Adipose tissue (tissue), 3 donors: Measurements from ENCODE around the gene TMEM232. TPM values are rescaled to one million over a fixed set of nuclear protein-coding genes. Genes with fewer than 3 reads are reported as not detected.
"Not testable (repeated sequence)": the region's sequence is repeated elsewhere in the genome, so short reads cannot be mapped to it uniquely, and the experiment has no call there.

Experiments
- H3K27ac ChIP-seq: one replicate; pipeline ENCODE4 v1.5.1; 2013; ENCODE audit warnings: low read depth, low read length
- WGBS, 3 donors: extraction: QIAGEN DNeasy Blood & Tissue Kit; methylation state at CpG; one replicate each; pipeline ENCODE4 v1.1.7; 2013; 5-methylcytosine and 5-hydroxymethylcytosine counted together
- polyA plus RNA-seq, 3 donors: library from polyadenylated mRNA; stranded (reverse); fragments of 200-250 nt; gene quantifications; one replicate each; pipeline ENCODE4 v1.2.3, GENCODE V29; 2013
- donor health status: healthy with polysubstance abuse.
- donor health status: Bipolar disorder and iron deficiency.
- donor health status: healthy.

Gene TMEM232
- polyA plus RNA-seq, 3 donors = 0.97 to 1.2 TPM; not detected in 1

GRCh38 chr5:110718311-110718710, 8.2 kb downstream of the TMEM232 start:
- 71 to 73% (median 71%) methylated on average over 2 of the region's 2 CpGs for WGBS, 3 donors
- H3K27ac ChIP-seq = no peak overlapping the region

GRCh38 chr5:110716247-110717245, 9.9 kb downstream of the TMEM232 start:
- 69 to 92% (median 83%) methylated on average over 5 of the region's 5 CpGs for WGBS, 3 donors

GRCh38 chr5:110707260-110707844, 19.1 kb downstream of the TMEM232 start:
- 64 to 73% (median 67%) methylated on average over 3 of the region's 3 CpGs for WGBS, 3 donors
- no peak overlapping the region for H3K27ac ChIP-seq

More at GRCh38 chr5:110716247-110717245, 9.9 kb downstream of the TMEM232 start:
- H3K27ac ChIP-seq = no peak overlapping the region

- no peak overlapping the region for H3K27ac ChIP-seq
Observed at GRCh38 chr5:110705349-110705748, 21.1 kb downstream of the TMEM232 start.

- H3K27ac ChIP-seq = no peak overlapping the region
- WGBS, 3 donors = 37 to 57% (median 57%) methylated on average over 2 of the region's 2 CpGs
Observed at GRCh38 chr5:110703481-110703880, 23.0 kb downstream of the TMEM232 start.

- no peak overlapping the region for H3K27ac ChIP-seq
- WGBS, 3 donors = 54 to 62% (median 60%) methylated on average over 3 of the region's 3 CpGs
Observed at GRCh38 chr5:110702704-110703103, 23.8 kb downstream of the TMEM232 start.

GRCh38 chr5:110702300-110702699, 24.2 kb downstream of the TMEM232 start:
- 63 to 85% (median 76%) methylated on average over 1 of the region's 1 CpG for WGBS, 3 donors
- H3K27ac ChIP-seq = no peak overlapping the region

GRCh38 chr5:110692669-110693068, 33.8 kb downstream of the TMEM232 start:
- 68 to 88% (median 84%) methylated on average over 5 of the region's 5 CpGs for WGBS, 3 donors
- H3K27ac ChIP-seq = not testable (repeated sequence)

- 81 to 100% (median 92%) methylated on average over 1 of the region's 1 CpG for WGBS, 3 donors
- H3K27ac ChIP-seq = not testable (repeated sequence)
Observed at GRCh38 chr5:110690587-110690986, 35.9 kb downstream of the TMEM232 start.

- no peak overlapping the region for H3K27ac ChIP-seq
- 82 to 96% (median 82%) methylated on average over 1 of the region's 1 CpG for WGBS, 3 donors
Observed at GRCh38 chr5:110687485-110687884, 39.0 kb downstream of the TMEM232 start.

- H3K27ac ChIP-seq = no peak overlapping the region
- 88 to 95% (median 89%) methylated on average over 2 of the region's 2 CpGs for WGBS, 3 donors
Observed at GRCh38 chr5:110686270-110686669, 40.2 kb downstream of the TMEM232 start.

- H3K27ac ChIP-seq = no peak overlapping the region
Observed at GRCh38 chr5:110681953-110682352, 44.5 kb downstream of the TMEM232 start.

- WGBS, 3 donors = 49 to 72% (median 55%) methylated on average over 3 of the region's 3 CpGs
- no peak overlapping the region for H3K27ac ChIP-seq
Observed at GRCh38 chr5:110681109-110681508, 45.4 kb downstream of the TMEM232 start.

- 91 to 98% (median 94%) methylated on average over 9 of the region's 9 CpGs for WGBS, 3 donors
- H3K27ac ChIP-seq = not testable (repeated sequence)
Observed at GRCh38 chr5:110676554-110676953, 49.9 kb downstream of the TMEM232 start.

GRCh38 chr5:110665184-110665726, 61.2 kb downstream of the TMEM232 start:
- no peak overlapping the region for H3K27ac ChIP-seq
- 62 to 75% (median 72%) methylated on average over 6 of the region's 6 CpGs for WGBS, 3 donors

GRCh38 chr5:110663525-110663924, 62.9 kb downstream of the TMEM232 start:
- no peak overlapping the region for H3K27ac ChIP-seq
- 88 to 98% (median 94%) methylated on average over 1 of the region's 1 CpG for WGBS, 3 donors

- no peak overlapping the region for H3K27ac ChIP-seq
- WGBS, 3 donors = 74 to 81% (median 77%) methylated on average over 5 of the region's 5 CpGs
Observed at GRCh38 chr5:110658006-110658405, 68.5 kb downstream of the TMEM232 start.

- WGBS, 3 donors = 69 to 91% (median 79%) methylated on average over 3 of the region's 3 CpGs
- no peak overlapping the region for H3K27ac ChIP-seq
Observed at GRCh38 chr5:110653231-110653970, 73.1 kb downstream of the TMEM232 start.

GRCh38 chr5:110651507-110651906, 75.0 kb downstream of the TMEM232 start:
- H3K27ac ChIP-seq = no peak overlapping the region
- WGBS, 3 donors = 57 to 67% (median 61%) methylated on average over 3 of the region's 3 CpGs
